Measurements from ENCODE around the gene GNB2.
A peak's percentile ranks its signal among the peaks of the same experiment; 100 is the strongest.
"Not testable (repeated sequence)": the region's sequence is repeated elsewhere in the genome, so short reads cannot be mapped to it uniquely, and the experiment has no call there.

GNB2 gene

DNA sequence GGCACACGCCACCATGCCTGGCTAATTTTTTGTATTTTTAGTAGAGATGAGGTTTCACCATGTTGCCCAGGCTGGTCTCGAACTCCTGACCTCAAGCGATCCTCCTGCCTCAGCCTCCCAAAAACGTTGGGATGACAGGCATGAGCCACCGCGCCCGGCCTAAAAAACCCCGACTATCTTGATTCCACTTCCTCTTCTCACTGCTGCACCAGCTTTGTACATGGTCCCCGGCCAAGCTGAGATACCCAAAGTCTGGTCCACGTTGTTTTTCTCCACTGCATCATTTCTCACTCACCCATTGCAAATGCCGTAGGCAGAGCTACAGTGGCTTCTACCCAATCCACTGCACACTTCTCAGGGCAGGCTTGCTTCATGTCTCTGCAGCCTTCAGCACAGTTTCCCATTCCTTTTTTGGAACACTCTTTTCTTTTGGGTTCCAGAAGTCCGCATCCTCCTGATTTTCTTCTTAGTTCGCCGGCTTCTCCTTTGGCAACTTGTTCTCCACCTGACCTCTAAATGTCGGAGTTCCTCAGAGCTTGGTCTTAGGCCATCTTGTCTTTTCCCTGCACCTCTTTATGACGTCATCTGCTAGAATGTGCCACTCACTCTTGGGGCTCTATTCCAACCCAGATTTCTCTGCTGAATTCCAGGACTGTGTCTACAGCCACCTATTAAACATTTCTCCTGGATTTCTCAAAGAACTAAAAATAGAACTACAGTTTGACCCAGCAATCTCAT, 6.0 kb upstream of the GNB2 start:
- no peak overlapping the region for H3K27ac ChIP-seq (ENCODE audit: low read depth, low read length)
- H3K9ac ChIP-seq (ENCODE audit: low read depth, low read length), result no peak overlapping the region
- no peaks in the 10 kb centered on the region for H3K36me3 ChIP-seq (ENCODE audit: control insufficient read depth, insufficient read depth, low read length)
- no peaks in the 10 kb centered on the region for H3K9me3 ChIP-seq (ENCODE audit: control insufficient read depth, insufficient read depth, low read length)
- H3K4me1 ChIP-seq (ENCODE audit: control insufficient read depth, insufficient read depth, low read length), result no peaks in the 10 kb centered on the region
- peaks cover under 1% of the 10 kb centered on the region; the same call in 1 of the 2 replicates for H3K27me3 ChIP-seq (ENCODE audit: control insufficient read depth, insufficient read depth, low read length)
- no peak overlapping the region for H3K4me3 ChIP-seq (ENCODE audit: low read depth, low read length)

DNA sequence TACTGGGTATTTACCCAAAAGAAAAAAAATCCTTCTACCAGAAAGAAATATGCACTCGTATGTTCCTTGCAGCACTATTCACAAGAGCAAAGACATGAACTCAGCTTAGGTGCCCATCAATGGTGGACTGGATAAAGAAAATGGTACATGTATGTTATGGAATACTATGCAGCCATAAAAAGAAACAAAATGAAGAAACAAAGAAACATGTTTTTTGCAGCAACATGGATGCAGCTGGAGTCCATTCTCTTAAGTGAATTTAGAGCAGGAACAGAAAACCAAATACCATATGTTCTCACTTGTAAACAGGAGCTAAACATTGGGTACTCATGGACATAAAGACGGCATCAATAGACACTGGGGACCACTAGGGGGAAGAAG, 5.5 kb upstream of the GNB2 start:
- Histone ChIP-seq H3K4me1 (ENCODE audit: control insufficient read depth, insufficient read depth, low read length) (no peaks in the 10 kb centered on the region), H3K36me3 (ENCODE audit: control insufficient read depth, insufficient read depth, low read length) (no peaks in the 10 kb centered on the region), H3K4me3 (ENCODE audit: low read depth, low read length) (no peak overlapping the region), H3K27ac (ENCODE audit: low read depth, low read length) (no peak overlapping the region), H3K9ac (ENCODE audit: low read depth, low read length) (no peak overlapping the region), H3K9me3 (ENCODE audit: control insufficient read depth, insufficient read depth, low read length) (no peaks in the 10 kb centered on the region), H3K27me3 (ENCODE audit: control insufficient read depth, insufficient read depth, low read length) (peaks cover 2% of the 10 kb centered on the region; the same call in 1 of the 2 replicates)

GRCh38 chr7:100669106-100669505, 4.4 kb upstream of the GNB2 start:
- not testable (repeated sequence) for H3K27me3 ChIP-seq (ENCODE audit: control insufficient read depth, insufficient read depth, low read length); H3K36me3 ChIP-seq (ENCODE audit: control insufficient read depth, insufficient read depth, low read length); H3K9me3 ChIP-seq (ENCODE audit: control insufficient read depth, insufficient read depth, low read length); H3K9ac ChIP-seq (ENCODE audit: low read depth, low read length); H3K27ac ChIP-seq (ENCODE audit: low read depth, low read length); H3K4me3 ChIP-seq (ENCODE audit: low read depth, low read length); H3K4me1 ChIP-seq (ENCODE audit: control insufficient read depth, insufficient read depth, low read length)

DNA sequence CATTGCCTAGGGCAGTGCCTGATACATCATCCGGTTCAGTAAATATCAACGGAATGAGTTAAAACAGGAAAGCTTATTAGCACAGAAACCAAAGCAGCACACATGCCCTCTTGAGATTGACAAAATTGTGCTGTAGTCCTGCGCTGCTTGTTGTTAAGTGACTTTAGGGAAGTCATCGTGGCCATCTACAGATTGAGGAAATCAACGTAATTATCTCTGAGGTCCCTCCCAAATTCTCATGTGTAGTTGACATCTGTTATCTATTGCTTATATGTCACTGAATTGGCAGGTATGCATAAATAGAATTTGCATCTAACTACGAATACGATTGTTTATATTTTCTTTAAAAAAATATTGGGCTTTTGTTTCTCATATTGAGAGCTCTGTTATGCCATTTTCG, 3.5 kb upstream of the GNB2 start:
- no peaks in the 10 kb centered on the region for H3K4me1 ChIP-seq (ENCODE audit: control insufficient read depth, insufficient read depth, low read length)
- H3K9ac ChIP-seq (ENCODE audit: low read depth, low read length), result no peak overlapping the region
- no peaks in the 10 kb centered on the region for H3K36me3 ChIP-seq (ENCODE audit: control insufficient read depth, insufficient read depth, low read length)
- no peaks in the 10 kb centered on the region for H3K9me3 ChIP-seq (ENCODE audit: control insufficient read depth, insufficient read depth, low read length)
- H3K4me3 ChIP-seq (ENCODE audit: low read depth, low read length), result no peak overlapping the region
- H3K27ac ChIP-seq (ENCODE audit: low read depth, low read length), result no peak overlapping the region
- peaks cover 2% of the 10 kb centered on the region; the same call in 1 of the 2 replicates for H3K27me3 ChIP-seq (ENCODE audit: control insufficient read depth, insufficient read depth, low read length)

- H3K4me1 ChIP-seq (ENCODE audit: control insufficient read depth, insufficient read depth, low read length), result no peaks in the 10 kb centered on the region
- no peak overlapping the region for H3K4me3 ChIP-seq (ENCODE audit: low read depth, low read length)
- no peak overlapping the region for H3K9ac ChIP-seq (ENCODE audit: low read depth, low read length)
- H3K27me3 ChIP-seq (ENCODE audit: control insufficient read depth, insufficient read depth, low read length), result peaks cover 2% of the 10 kb centered on the region; the same call in 1 of the 2 replicates
- H3K9me3 ChIP-seq (ENCODE audit: control insufficient read depth, insufficient read depth, low read length), result no peaks in the 10 kb centered on the region
- H3K36me3 ChIP-seq (ENCODE audit: control insufficient read depth, insufficient read depth, low read length), result 0 out of 2 replicates have a peak, but pooled peaks cover under 1% of the 10 kb centered on the region
- no peak overlapping the region for H3K27ac ChIP-seq (ENCODE audit: low read depth, low read length)
Observed at GRCh38 chr7:100671353-100672327, 1.9 kb upstream of the GNB2 start.

DNA sequence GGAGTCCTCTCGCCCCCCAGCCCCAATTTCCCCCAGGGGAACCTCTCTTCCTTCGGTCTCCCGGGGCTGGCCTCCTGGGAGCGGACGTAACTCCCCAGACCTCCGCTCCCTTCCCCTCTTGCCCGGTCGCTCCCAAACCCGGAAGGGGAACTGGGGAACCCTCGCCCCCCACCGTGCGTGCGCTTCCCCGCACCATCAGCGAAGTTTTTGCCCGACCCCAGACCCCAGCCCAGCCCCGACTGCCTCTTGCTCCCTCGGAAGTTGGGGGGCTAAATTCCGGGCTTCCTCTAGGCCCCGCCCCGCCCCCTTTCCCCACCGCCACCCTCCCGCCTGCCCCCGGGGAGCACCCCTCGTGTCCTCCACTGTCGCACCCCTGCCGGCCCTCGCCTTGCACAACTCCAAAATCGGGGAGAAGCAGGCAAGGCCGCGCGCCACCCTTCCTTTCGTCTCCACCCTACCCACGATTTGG, 436 bp downstream of the GNB2 start:
- no peaks in the 10 kb centered on the region for H3K9me3 ChIP-seq (ENCODE audit: control insufficient read depth, insufficient read depth, low read length)
- 0 out of 2 replicates have a peak overlapping the region, but pooled peaks have one; percentile 24 for H3K9ac ChIP-seq (ENCODE audit: low read depth, low read length)
- H3K4me3 ChIP-seq (ENCODE audit: low read depth, low read length), result peak overlapping the region; percentile 85
- H3K27ac ChIP-seq (ENCODE audit: low read depth, low read length), result peak overlapping the region; percentile 99
- H3K36me3 ChIP-seq (ENCODE audit: control insufficient read depth, insufficient read depth, low read length), result peaks cover 24% of the 10 kb centered on the region
- no peaks in the 10 kb centered on the region for H3K4me1 ChIP-seq (ENCODE audit: control insufficient read depth, insufficient read depth, low read length)
- peaks cover 2% of the 10 kb centered on the region; the same call in 1 of the 2 replicates for H3K27me3 ChIP-seq (ENCODE audit: control insufficient read depth, insufficient read depth, low read length)

- Histone ChIP-seq H3K4me3 (ENCODE audit: low read depth, low read length) (peak overlapping the region; percentile 85), H3K27ac (ENCODE audit: low read depth, low read length) (peak overlapping the region; percentile 10), H3K27me3 (ENCODE audit: control insufficient read depth, insufficient read depth, low read length) (peaks cover 2% of the 10 kb centered on the region; the same call in 1 of the 2 replicates), H3K9ac (ENCODE audit: low read depth, low read length) (no peak overlapping the region), H3K36me3 (ENCODE audit: control insufficient read depth, insufficient read depth, low read length) (peaks cover 30% of the 10 kb centered on the region), H3K9me3 (ENCODE audit: control insufficient read depth, insufficient read depth, low read length) (no peaks in the 10 kb centered on the region), H3K4me1 (ENCODE audit: control insufficient read depth, insufficient read depth, low read length) (no peaks in the 10 kb centered on the region)
Observed at GRCh38 chr7:100674411-100675104, 1.0 kb downstream of the GNB2 start.

GRCh38 chr7:100675105-100675451, 1.5 kb downstream of the GNB2 start:
- Histone ChIP-seq H3K9me3 (ENCODE audit: control insufficient read depth, insufficient read depth, low read length) (no peaks in the 10 kb centered on the region), H3K4me1 (ENCODE audit: control insufficient read depth, insufficient read depth, low read length) (no peaks in the 10 kb centered on the region), H3K27me3 (ENCODE audit: control insufficient read depth, insufficient read depth, low read length) (peaks cover 2% of the 10 kb centered on the region; the same call in 1 of the 2 replicates), H3K9ac (ENCODE audit: low read depth, low read length) (no peak overlapping the region), H3K36me3 (ENCODE audit: control insufficient read depth, insufficient read depth, low read length) (peaks cover 35% of the 10 kb centered on the region), H3K27ac (ENCODE audit: low read depth, low read length) (peak overlapping the region; percentile 35), H3K4me3 (ENCODE audit: low read depth, low read length) (peak overlapping the region; percentile 85)

- Histone ChIP-seq H3K9ac (ENCODE audit: low read depth, low read length) (no peak overlapping the region), H3K27me3 (ENCODE audit: control insufficient read depth, insufficient read depth, low read length) (peaks cover 2% of the 10 kb centered on the region; the same call in 1 of the 2 replicates), H3K36me3 (ENCODE audit: control insufficient read depth, insufficient read depth, low read length) (peaks cover 42% of the 10 kb centered on the region), H3K9me3 (ENCODE audit: control insufficient read depth, insufficient read depth, low read length) (no peaks in the 10 kb centered on the region), H3K27ac (ENCODE audit: low read depth, low read length) (peak overlapping the region; percentile 60), H3K4me1 (ENCODE audit: control insufficient read depth, insufficient read depth, low read length) (no peaks in the 10 kb centered on the region), H3K4me3 (ENCODE audit: low read depth, low read length) (peak overlapping the region; percentile 85)
Observed at GRCh38 chr7:100675581-100676350, 2.2 kb downstream of the GNB2 start.
